Mesenchymal stem cell (in vitro differentiated cells and primary cell): ENCODE measurements around the gene SH3TC2.
A peak's percentile ranks its signal among the peaks of the same experiment; 100 is the strongest.
"Not testable (repeated sequence)": the region's sequence is repeated elsewhere in the genome, so short reads cannot be mapped to it uniquely, and the experiment has no call there.

Source experiments
- DNase-seq: peaks from one replicate; pipeline ENCODE4 v3.0.0-alpha.2; 2013
- H2AFZ ChIP-seq: one replicate; pipeline ENCODE4 v1.6.1; 2013; ENCODE audit warnings: low read depth, mild to moderate bottlenecking, control low read depth, inconsistent platforms, low read length, moderate library complexity
- H2AK5ac ChIP-seq: 2 replicates; pipeline ENCODE4 v1.6.1; 2013; ENCODE audit warnings: low read length, moderate library complexity, mild to moderate bottlenecking, inconsistent platforms; ENCODE audit not compliant: severe bottlenecking
- H2BK120ac ChIP-seq: one replicate; pipeline ENCODE4 v1.6.1; 2013; ENCODE audit warnings: low read depth, mild to moderate bottlenecking, inconsistent platforms, low read length, moderate library complexity
- H2BK12ac ChIP-seq, 2 experiments: one replicate each; pipeline ENCODE4 v1.6.1; 2013; ENCODE audit warnings: inconsistent platforms in 2 of 2, low read length in 2 of 2, mild to moderate bottlenecking in 2 of 2, moderate library complexity in 2 of 2, control low read depth in 1 of 2
- H2BK15ac ChIP-seq: one replicate; pipeline ENCODE4 v1.6.1; 2013; ENCODE audit warnings: mild to moderate bottlenecking, low read depth, inconsistent platforms; ENCODE audit not compliant: poor library complexity, severe bottlenecking
- H2BK5ac ChIP-seq: 2 replicates; pipeline ENCODE4 v1.6.1; 2013; ENCODE audit warnings: low read depth, mild to moderate bottlenecking, low read length, control low read depth, inconsistent platforms; ENCODE audit not compliant: poor library complexity, severe bottlenecking
- H3K14ac ChIP-seq, 2 experiments: one replicate each; pipeline ENCODE4 v1.6.1; 2013; ENCODE audit warnings: inconsistent platforms in 2 of 2, low read length in 2 of 2, control low read depth in 1 of 2, mild to moderate bottlenecking in 1 of 2, moderate library complexity in 1 of 2
- H3K18ac ChIP-seq, 2 experiments: one replicate each; pipeline ENCODE4 v1.6.1; 2013; ENCODE audit warnings: inconsistent platforms in 2 of 2, low read length in 2 of 2, control low read depth in 1 of 2, low read depth in 1 of 2, mild to moderate bottlenecking in 1 of 2
- H3K23ac ChIP-seq, 2 experiments: one replicate each; pipeline ENCODE4 v1.6.1; 2013; ENCODE audit warnings: inconsistent platforms in 2 of 2, low read length in 2 of 2, mild to moderate bottlenecking in 2 of 2, moderate library complexity in 2 of 2, control low read depth in 1 of 2
- H3K27ac ChIP-seq: 2 replicates; pipeline ENCODE4 v1.5.1; 2013; ENCODE audit warnings: mild to moderate bottlenecking, moderate library complexity, low read length, control low read depth, inconsistent platforms; ENCODE audit not compliant: poor library complexity, severe bottlenecking
- H3K27me3 ChIP-seq, 2 experiments: 2 replicates each; pipeline versions ENCODE4 v1.6.1 to v1.7.0; 2013; ENCODE audit warnings: low read length in 2 of 2, mild to moderate bottlenecking in 2 of 2, moderate library complexity in 2 of 2, control low read depth in 1 of 2, inconsistent platforms in 1 of 2; ENCODE audit not compliant: control insufficient read depth in 1 of 2, insufficient read depth in 1 of 2
- H3K36me3 ChIP-seq, 2 experiments: 2 replicates each; pipeline versions ENCODE4 v1.6.1 to v1.7.0; 2013; ENCODE audit warnings: low read length in 2 of 2, control low read depth in 1 of 2, inconsistent platforms in 1 of 2, low read depth in 1 of 2, mild to moderate bottlenecking in 1 of 2; ENCODE audit not compliant: insufficient read depth in 2 of 2, control insufficient read depth in 1 of 2
- H3K4ac ChIP-seq, 2 experiments: one replicate each; pipeline ENCODE4 v1.6.1; 2013; ENCODE audit warnings: inconsistent platforms in 2 of 2, low read length in 2 of 2, mild to moderate bottlenecking in 2 of 2, moderate library complexity in 2 of 2, control low read depth in 1 of 2, low read depth in 1 of 2
- H3K4me1 ChIP-seq: 2 replicates; pipeline ENCODE4 v1.6.1; 2013; ENCODE audit warnings: low read depth, low read length, control low read depth; ENCODE audit not compliant: control insufficient read depth, insufficient read depth
- H3K4me2 ChIP-seq: 2 replicates; pipeline ENCODE4 v1.6.1; 2013; ENCODE audit warnings: low read length, mild to moderate bottlenecking, inconsistent platforms; ENCODE audit not compliant: poor library complexity, severe bottlenecking
- H3K4me3 ChIP-seq, 2 experiments: 2 replicates each; pipeline versions ENCODE4 v1.5.1 to v1.7.0; 2013; ENCODE audit warnings: low read length in 2 of 2, mild to moderate bottlenecking in 2 of 2, control low read depth in 1 of 2, low read depth in 1 of 2; ENCODE audit not compliant: insufficient read depth in 1 of 2
- H3K79me1 ChIP-seq: replicated peaks from 2 replicates; pipeline ENCODE4 v1.6.1; 2013; ENCODE audit warnings: mild to moderate bottlenecking, control low read depth, low read length, inconsistent platforms; ENCODE audit not compliant: poor library complexity, severe bottlenecking
- H3K9ac ChIP-seq: 2 replicates; pipeline ENCODE4 v1.7.0; 2013; ENCODE audit warnings: mild to moderate bottlenecking, low read length, moderate library complexity
- H3K9me3 ChIP-seq: 2 replicates; pipeline ENCODE4 v1.7.0; 2013; ENCODE audit warnings: mild to moderate bottlenecking, low read length; ENCODE audit not compliant: control insufficient read depth
- H4K8ac ChIP-seq: one replicate; pipeline ENCODE4 v1.6.1; 2013; ENCODE audit warnings: inconsistent platforms, mild to moderate bottlenecking, low read length, moderate library complexity
- H4K91ac ChIP-seq: one replicate; pipeline ENCODE4 v1.6.1; 2013; ENCODE audit warnings: mild to moderate bottlenecking, low read length, inconsistent platforms
- WGBS: methylation state at CpG from one replicate; pipeline ENCODE4 v1.1.7; 2013; ENCODE audit warnings: mixed read lengths; 5-methylcytosine and 5-hydroxymethylcytosine counted together

The SH3TC2 gene

DNA sequence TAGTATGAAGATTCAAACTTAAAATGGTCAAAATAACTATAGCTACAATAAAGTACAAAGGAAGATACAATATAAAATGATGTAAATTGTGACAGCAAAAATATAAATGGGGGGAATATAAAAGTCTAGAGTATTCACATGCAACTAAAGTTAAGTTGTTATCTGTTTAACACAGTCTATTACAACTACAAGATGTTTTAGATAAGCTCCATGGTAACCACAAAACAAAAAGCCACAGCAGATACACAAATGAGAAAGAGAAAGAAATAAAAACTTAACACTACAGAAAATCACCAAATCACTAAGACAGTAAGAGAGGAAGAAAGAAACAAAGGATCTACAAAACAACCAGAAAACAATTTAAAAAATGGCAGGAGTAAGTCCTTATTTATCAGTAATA is 17.0 kb upstream of the SH3TC2 start:
- H2AFZ ChIP-seq = no peak overlapping the region
- H3K27me3 ChIP-seq = no peaks in the 10 kb centered on the region
- no peaks in the 10 kb centered on the region for H3K9me3 ChIP-seq
- no peak overlapping the region for H3K4me2 ChIP-seq
- no peak overlapping the region for H2BK12ac ChIP-seq
- no peak overlapping the region for H3K4ac ChIP-seq
- no peak overlapping the region for H4K8ac ChIP-seq
- no peak overlapping the region for H2AK5ac ChIP-seq
- peak; percentile 86 for DNase-seq
- no peak overlapping the region for H2BK5ac ChIP-seq
- H3K23ac ChIP-seq = no peak overlapping the region
- no peaks in the 10 kb centered on the region for H3K79me1 ChIP-seq
- no peak overlapping the region for H3K14ac ChIP-seq
- no peak overlapping the region for H4K91ac ChIP-seq
- no peak overlapping the region for H3K9ac ChIP-seq
- peaks cover under 1% of the 10 kb centered on the region for H3K4me1 ChIP-seq
- H2BK120ac ChIP-seq = no peak overlapping the region
- H3K4me3 ChIP-seq = no peak overlapping the region
- no peaks in the 10 kb centered on the region for H3K36me3 ChIP-seq
- no peak overlapping the region for H3K27ac ChIP-seq
- H2BK15ac ChIP-seq = no peak overlapping the region
- H3K18ac ChIP-seq = no peak overlapping the region

DNA sequence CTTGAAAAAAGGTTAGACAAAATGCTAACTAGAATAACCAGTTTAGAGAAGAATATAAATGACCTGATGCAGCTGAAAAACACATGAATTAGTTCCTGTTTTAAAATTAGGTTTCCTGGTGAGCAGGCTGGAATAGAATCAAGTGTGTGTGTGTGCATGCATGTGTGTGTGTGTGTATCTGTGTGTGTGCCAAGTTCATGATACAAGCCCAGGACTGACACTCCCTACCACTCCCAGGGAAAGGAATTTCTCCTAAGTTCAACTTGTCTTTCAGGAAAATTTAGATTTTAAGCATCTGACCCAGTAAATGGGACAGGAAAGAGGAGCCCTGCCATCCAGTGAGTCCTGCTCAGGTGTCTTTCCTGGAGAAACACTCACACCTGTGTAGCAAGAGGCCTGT is 11.2 kb upstream of the SH3TC2 start:
- not testable (repeated sequence) for H2AFZ ChIP-seq, H3K23ac ChIP-seq, H2BK15ac ChIP-seq, H3K4me3 ChIP-seq, H4K8ac ChIP-seq, H3K9ac ChIP-seq, H3K79me1 ChIP-seq, H3K14ac ChIP-seq, H3K4ac ChIP-seq, H3K9me3 ChIP-seq, H4K91ac ChIP-seq, H3K36me3 ChIP-seq, H3K27me3 ChIP-seq, H3K27ac ChIP-seq, DNase-seq, H2AK5ac ChIP-seq, H3K4me2 ChIP-seq, H3K4me1 ChIP-seq, H3K18ac ChIP-seq, H2BK120ac ChIP-seq, H2BK5ac ChIP-seq, H2BK12ac ChIP-seq

DNA sequence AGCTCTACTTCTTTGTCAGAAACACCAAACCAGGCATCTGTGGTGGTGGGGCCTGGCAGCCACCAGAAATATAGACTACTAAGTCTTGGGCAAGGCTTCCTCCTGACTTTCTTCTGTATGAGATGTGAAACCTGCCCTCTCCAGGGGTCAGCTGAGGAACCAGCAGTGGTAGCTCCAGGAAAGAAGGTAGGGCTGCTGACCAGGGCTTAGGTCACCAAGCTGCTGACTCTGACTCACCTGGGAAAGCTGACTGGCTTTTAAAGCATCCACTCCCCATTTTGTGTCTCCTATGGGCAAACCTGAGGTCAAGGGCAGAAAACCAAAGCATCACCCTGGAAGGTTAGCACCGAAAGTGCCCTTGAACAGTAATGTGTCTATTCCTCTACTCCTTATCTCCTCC is 10.4 kb upstream of the SH3TC2 start:
- Histone ChIP-seq H3K27me3 (no peaks in the 10 kb centered on the region), H3K27ac (no peak overlapping the region), H4K8ac (no peak overlapping the region), H3K4ac (no peak overlapping the region), H3K36me3 (no peaks in the 10 kb centered on the region), H2BK120ac (no peak overlapping the region), H3K18ac (no peak overlapping the region), H2BK12ac (no peak overlapping the region), H4K91ac (no peak overlapping the region), H3K4me2 (no peak overlapping the region), H3K4me3 (no peak overlapping the region), H2BK15ac (no peak overlapping the region), H3K9ac (no peak overlapping the region), H3K23ac (no peak overlapping the region), H3K4me1 (peaks cover 3% of the 10 kb centered on the region), H2AK5ac (no peak overlapping the region), H2BK5ac (no peak overlapping the region), H3K9me3 (no peaks in the 10 kb centered on the region), H2AFZ (no peak overlapping the region), H3K79me1 (no peaks in the 10 kb centered on the region), H3K14ac (no peak overlapping the region)
- no peak for DNase-seq
- 100% methylated on average over 1 of the region's 1 CpG for WGBS

DNA sequence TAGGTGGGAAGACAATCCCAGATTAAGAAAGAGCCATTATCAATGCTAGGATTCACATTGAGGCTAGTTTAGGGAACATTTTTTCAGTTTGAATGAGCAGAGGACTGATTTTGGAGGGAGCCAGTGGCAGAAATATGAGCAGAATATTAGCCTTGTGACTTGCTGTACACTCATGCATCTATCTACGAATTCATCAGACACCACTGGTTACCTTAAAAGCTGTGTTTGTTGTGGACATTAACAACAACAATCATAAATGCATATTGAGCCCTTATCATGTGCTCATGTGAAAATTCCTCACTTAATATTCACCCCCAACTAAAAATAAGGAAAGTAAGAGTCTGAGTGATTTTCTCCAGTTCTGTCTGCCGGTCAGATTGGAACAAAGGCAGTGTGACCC is 9.9 kb upstream of the SH3TC2 start:
- H3K36me3 ChIP-seq = no peaks in the 10 kb centered on the region
- WGBS = 81% methylated on average over 2 of the region's 2 CpGs
- no peak overlapping the region for H2BK120ac ChIP-seq
- H3K23ac ChIP-seq = no peak overlapping the region
- H3K18ac ChIP-seq = no peak overlapping the region
- no peaks in the 10 kb centered on the region for H3K27me3 ChIP-seq
- no peak overlapping the region for H3K14ac ChIP-seq
- no peak overlapping the region for H3K4me2 ChIP-seq
- no peak overlapping the region for H4K91ac ChIP-seq
- no peak overlapping the region for H2AK5ac ChIP-seq
- no peak overlapping the region for H4K8ac ChIP-seq
- no peak overlapping the region for H2BK15ac ChIP-seq
- H3K4me1 ChIP-seq = peaks cover 3% of the 10 kb centered on the region
- H3K79me1 ChIP-seq = no peaks in the 10 kb centered on the region
- no peak overlapping the region for H2BK12ac ChIP-seq
- H3K27ac ChIP-seq = no peak overlapping the region
- H3K4ac ChIP-seq = no peak overlapping the region
- H3K9ac ChIP-seq = no peak overlapping the region
- H2BK5ac ChIP-seq = no peak overlapping the region
- H3K9me3 ChIP-seq = no peaks in the 10 kb centered on the region
- DNase-seq = no peak
- no peak overlapping the region for H3K4me3 ChIP-seq
- no peak overlapping the region for H2AFZ ChIP-seq
